IMR-90 (cell line): Measurements from ENCODE around the gene HRNR. TPM values are rescaled to one million over a fixed set of nuclear protein-coding genes. Genes with fewer than 3 reads are reported as not detected.

Source experiments
- ATAC-seq: fragments of 200-7000 bp; cut with Tn5 transposase; 2 replicates; pipeline ENCODE4 v1.9.1; 2020; ENCODE audit warnings: low read depth, mild to moderate bottlenecking, moderate library complexity
- BruUV-seq: library from RNA; stranded (reverse); fragments of 400-500 nt; replicated peaks from 2 replicates; lab custom pipeline; 2021; lab: Mats Ljungman, UMichigan
- CTCF ChIA-PET: fragments of 300-600 bp; formaldehyde crosslinking; extraction: SDS; loops from one replicate; lab custom pipeline; 2021; ENCODE audit warnings: antibody characterized with exemption; lab: Yijun Ruan, JAX
- POLR2A ChIA-PET: fragments of 300-600 bp; sonication (Branson Sonifier 250); formaldehyde crosslinking; loops from one replicate; lab custom pipeline; 2022; ENCODE audit warnings: antibody characterized with exemption; ENCODE audit not compliant: unreplicated experiment; lab: Charles Lee
- DNase-seq: peaks from one replicate; pipeline ENCODE4 v3.0.0; 2013
- H2AFZ ChIP-seq: replicated peaks from 2 replicates; pipeline ENCODE3; 2013; ENCODE audit warnings: low read length, mild to moderate bottlenecking; ENCODE audit not compliant: poor library complexity
- H2AK5ac ChIP-seq: 2 replicates; pipeline ENCODE4 v1.6.1; 2013; ENCODE audit warnings: low read depth, low read length, inconsistent platforms
- H2AK9ac ChIP-seq: replicated peaks from 2 replicates; pipeline ENCODE3; 2013; ENCODE audit warnings: mild to moderate bottlenecking, low read depth, low read length, moderate library complexity; ENCODE audit not compliant: poor library complexity
- H2BK120ac ChIP-seq: 2 replicates; pipeline ENCODE4 v1.6.1; 2013; ENCODE audit warnings: low read depth, low read length, inconsistent platforms
- H2BK15ac ChIP-seq: 3 replicates; pipeline ENCODE4 v1.6.1; 2013; ENCODE audit warnings: low read depth, low read length, inconsistent platforms
- H2BK20ac ChIP-seq: 2 replicates; pipeline ENCODE4 v1.6.1; 2013; ENCODE audit warnings: low read depth, mild to moderate bottlenecking, inconsistent platforms, low read length, moderate library complexity
- H2BK5ac ChIP-seq: 2 replicates; pipeline ENCODE4 v1.6.1; 2013; ENCODE audit warnings: mild to moderate bottlenecking, low read depth, low read length, inconsistent platforms; ENCODE audit not compliant: poor library complexity, severe bottlenecking
- H3K14ac ChIP-seq: replicated peaks from 2 replicates; pipeline ENCODE4 v1.6.1; 2013; ENCODE audit warnings: low read depth, low read length, inconsistent platforms
- H3K18ac ChIP-seq: 2 replicates; pipeline ENCODE4 v1.6.1; 2013; ENCODE audit warnings: low read depth, low read length, control low read depth
- H3K23ac ChIP-seq: 2 replicates; pipeline ENCODE4 v1.6.1; 2013; ENCODE audit warnings: low read depth, low read length, inconsistent platforms
- H3K27ac ChIP-seq: 2 replicates; pipeline ENCODE4 v1.5.1; 2013; ENCODE audit warnings: mild to moderate bottlenecking, control low read depth, low read length; ENCODE audit not compliant: insufficient read depth
- H3K27me3 ChIP-seq: 2 replicates; pipeline ENCODE4 v1.6.1; 2013; ENCODE audit warnings: low read length; ENCODE audit not compliant: control insufficient read depth, insufficient read depth
- H3K36me3 ChIP-seq: 2 replicates; pipeline ENCODE4 v1.6.1; 2013; ENCODE audit warnings: low read length, mixed read lengths; ENCODE audit not compliant: control insufficient read depth, insufficient read depth
- H3K4ac ChIP-seq: 2 replicates; pipeline ENCODE4 v1.6.1; 2013; ENCODE audit warnings: low read depth, low read length, inconsistent platforms
- H3K4me1 ChIP-seq: 2 replicates; pipeline ENCODE4 v1.6.1; 2013; ENCODE audit warnings: low read length, mixed read lengths; ENCODE audit not compliant: control insufficient read depth, insufficient read depth
- H3K4me2 ChIP-seq: 2 replicates; pipeline ENCODE4 v1.6.1; 2013; ENCODE audit warnings: low read depth, mild to moderate bottlenecking, control low read depth, low read length, moderate library complexity
- H3K4me3 ChIP-seq: 2 replicates; pipeline ENCODE4 v1.5.1; 2013; ENCODE audit warnings: low read depth, mild to moderate bottlenecking, control low read depth, low read length, moderate library complexity; ENCODE audit not compliant: insufficient read depth
- H3K56ac ChIP-seq: 2 replicates; pipeline ENCODE4 v1.6.1; 2013; ENCODE audit warnings: low read length, inconsistent platforms; ENCODE audit not compliant: insufficient read depth; ENCODE audit errors: extremely low read depth
- H3K79me1 ChIP-seq, 2 experiments: 2 replicates each; pipeline ENCODE4 v1.6.1; 2013; ENCODE audit warnings: low read length in 2 of 2, inconsistent platforms in 1 of 2, low read depth in 1 of 2
- H3K9ac ChIP-seq: 2 replicates; pipeline ENCODE4 v1.6.1; 2013; ENCODE audit warnings: low read depth, low read length, control low read depth
- H3K9me1 ChIP-seq: 2 replicates; pipeline ENCODE4 v1.6.1; 2013; ENCODE audit warnings: low read length, inconsistent platforms; ENCODE audit not compliant: insufficient read depth
- H3K9me3 ChIP-seq: 2 replicates; pipeline ENCODE4 v1.6.1; 2013; ENCODE audit warnings: low read length; ENCODE audit not compliant: control insufficient read depth, insufficient read depth
- H4K20me1 ChIP-seq: 2 replicates; pipeline ENCODE4 v1.6.1; 2013; ENCODE audit warnings: low read length, inconsistent platforms; ENCODE audit not compliant: insufficient read depth
- H4K5ac ChIP-seq: 2 replicates; pipeline ENCODE4 v1.6.1; 2013; ENCODE audit warnings: mild to moderate bottlenecking, low read depth, low read length, control low read depth
- H4K8ac ChIP-seq, 2 experiments: 2 replicates each; pipeline ENCODE4 v1.6.1; 2013; ENCODE audit warnings: low read depth in 2 of 2, low read length in 2 of 2, control low read depth in 1 of 2, inconsistent platforms in 1 of 2
- H4K91ac ChIP-seq: 2 replicates; pipeline ENCODE4 v1.6.1; 2013; ENCODE audit warnings: low read depth, low read length, inconsistent platforms; ENCODE audit not compliant: insufficient read depth
- CTCF ChIP-seq: conservative IDR thresholded peaks from 2 replicates; pipeline ENCODE4 v1.5.1; 2012; ENCODE audit warnings: mild to moderate bottlenecking, low read depth, low read length, improper control_type of control experiment
- MAFK ChIP-seq: IDR thresholded peaks from 2 replicates; pipeline ENCODE4 v1.6.1; 2012; ENCODE audit warnings: low read depth, low read length, improper control_type of control experiment
- RAD21 ChIP-seq: IDR thresholded peaks from 2 replicates; pipeline ENCODE4 v1.6.1; 2012; ENCODE audit warnings: low read length, improper control_type of control experiment
- SMC3 ChIP-seq: fragments of 150-350 bp; IDR thresholded peaks from 2 replicates; pipeline ENCODE4 v1.6.1; 2016; ENCODE audit warnings: low read depth, mild to moderate bottlenecking, antibody characterized with exemption, low read length, moderate library complexity
- WGBS, 2 experiments: methylation state at CpG; one replicate each; pipeline versions ENCODE4 v1.1.5 to v1.1.7; 2013; ENCODE audit warnings: missing lambda C conversion rate in 2 of 2; ENCODE audit not compliant: insufficient read length in 1 of 2; ENCODE audit errors: extremely low coverage in 2 of 2; 5-methylcytosine and 5-hydroxymethylcytosine counted together
- dilution Hi-C: fragments of 300-500 bp; cut with HindIII; formaldehyde crosslinking; loops from one replicate; pipeline ENCODE4 v1.14.3; 2018; ENCODE audit warnings: low sequenced_read_pairs; ENCODE audit not compliant: unreplicated experiment
- in situ Hi-C: fragments of 300-500 bp; cut with MboI; formaldehyde crosslinking; loops from 3 replicates; pipeline ENCODE4 v1.14.3; 2019; ENCODE audit warnings: low sequenced_read_pairs, inconsistent platforms, mixed read lengths
- intact Hi-C: fragments of 100-400 bp; cut with micrococcal nuclease; formaldehyde crosslinking; loops from 2 replicates; pipeline ENCODE4 v1.10.0; 2022
- polyA plus RNA-seq, 3 experiments: library from polyadenylated mRNA; depleted of rRNA; stranded (reverse); fragments of >200 nt; gene quantifications; 2 replicates each; pipeline ENCODE4 v1.2.3, GENCODE V29; 2012; ENCODE audit warnings: low replicate concordance in 1 of 3
- total RNA-seq: library from RNA; depleted of rRNA; stranded (reverse); fragments of >200 nt; gene quantifications from 2 replicates; pipeline ENCODE4 v1.2.3, GENCODE V29; 2012

The HRNR gene
- total and polyA plus RNA-seq, 2 of the 4 experiments (the other 2 are of a cell fraction): under 0.01 TPM; not detected in 1

DNA sequence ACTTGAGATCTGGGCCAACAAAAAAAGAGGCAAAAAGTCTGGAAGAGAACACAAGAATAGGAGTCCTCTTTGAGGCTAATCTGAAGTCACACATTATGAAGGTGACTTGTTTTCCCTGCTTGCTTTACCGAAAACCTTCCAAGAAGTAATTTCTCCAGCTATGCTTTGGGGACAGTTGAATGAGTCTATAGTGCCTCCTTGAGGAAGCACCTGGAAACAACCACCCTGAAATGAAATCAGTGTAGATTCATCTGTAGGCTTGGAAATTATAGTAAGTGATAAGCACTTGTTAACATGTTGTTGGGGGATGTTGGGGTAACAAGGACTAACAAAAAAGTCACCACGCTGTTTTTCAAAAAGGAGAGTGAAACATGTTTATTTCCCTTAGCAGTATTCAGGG is 41.6 kb downstream of the HRNR start:
- Histone ChIP-seq H3K4ac (no peak overlapping the region), H3K9ac (no peak overlapping the region), H3K27me3 (no peaks in the 10 kb centered on the region), H3K36me3 (no peaks in the 10 kb centered on the region), H2BK5ac (no peak overlapping the region), H3K56ac (no peak overlapping the region), H3K9me3 (no peaks in the 10 kb centered on the region), H4K20me1 (no peaks in the 10 kb centered on the region), H3K4me3 (no peak overlapping the region), H3K79me1 (no peaks in the 10 kb centered on the region), H2AFZ (no peak overlapping the region), H3K27ac (no peak overlapping the region), H2BK15ac (no peak overlapping the region), H2AK5ac (no peak overlapping the region), H4K5ac (no peak overlapping the region), H3K23ac (no peak overlapping the region), H4K8ac (no peak overlapping the region), H3K14ac (no peak overlapping the region), H2BK20ac (no peak overlapping the region), H3K9me1 (no peaks in the 10 kb centered on the region), H4K91ac (no peak overlapping the region), H2AK9ac (no peak overlapping the region), H2BK120ac (no peak overlapping the region), H3K18ac (no peak overlapping the region), H3K4me2 (no peak overlapping the region), H3K4me1 (no peaks in the 10 kb centered on the region)
- WGBS, 2 experiments: no CpG with 5 or more reads among the region's 2 CpGs
- ATAC-seq (no peak), DNase-seq (no peak)
- in situ Hi-C loops: loop anchor here (5.0 kb wide), 1 partner anchor 120 kb away; no protein-coding TSS in a partner anchor
- ChIA-PET POLR2A (no interaction called here), CTCF (no interaction called here)
- dilution Hi-C loops: no loop called here
- TF ChIP-seq MAFK (no peak), RAD21 (peak; percentile 32; the same call in 1 of the 2 replicates), SMC3 (peak; percentile 11; the same call in 1 of the 2 replicates), CTCF (peak; percentile 32)
- intact Hi-C loops: loop anchor here (10.0 kb wide), 1 partner anchor 248 kb away; no protein-coding TSS in a partner anchor
- no TSS peak for BruUV-seq
